Measurements from ENCODE around the gene PRKCZ.
A peak's percentile ranks its signal among the peaks of the same experiment; 100 is the strongest.

PRKCZ gene

DNA sequence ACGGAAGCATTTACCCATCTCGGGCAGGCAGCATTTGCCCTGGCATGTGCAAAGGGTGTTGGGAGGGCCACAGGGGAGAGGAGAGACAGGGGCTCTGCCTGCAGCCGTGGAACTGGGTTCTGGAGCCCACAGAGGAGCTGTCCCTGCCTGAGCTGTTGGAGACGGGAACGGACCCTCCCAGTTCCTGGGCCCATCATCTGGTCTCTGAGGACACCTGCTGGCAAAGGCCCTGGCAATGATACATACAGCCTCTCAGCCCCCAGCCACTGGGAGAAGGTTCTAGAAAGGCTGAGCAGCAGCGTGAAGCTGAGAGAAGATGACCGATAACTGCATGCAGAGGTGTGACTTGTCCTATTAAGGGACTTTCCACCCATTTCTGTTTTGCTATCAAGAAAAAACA lies 113.0 kb downstream of the PRKCZ start:
- no peak for DNase-seq

DNA sequence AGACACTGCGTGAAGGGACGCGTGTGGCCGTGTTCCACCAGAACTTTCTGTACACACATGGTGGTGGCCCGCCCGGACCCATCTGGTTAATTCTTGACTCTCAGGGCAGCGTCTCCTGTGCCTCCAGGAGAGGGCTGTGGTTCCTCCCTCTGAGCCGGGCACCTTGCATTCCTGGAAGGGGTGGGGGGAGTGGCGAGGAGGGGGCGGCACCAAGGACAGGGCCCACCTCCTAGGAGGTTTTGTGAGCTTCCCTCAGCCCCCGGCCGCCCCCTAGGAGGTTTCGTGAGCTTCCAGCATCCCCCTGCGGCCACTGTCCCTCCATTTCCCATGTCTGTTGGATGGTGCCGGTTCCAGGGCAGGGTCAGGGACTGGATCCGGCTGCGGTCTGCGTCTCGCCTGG lies 115.4 kb downstream of the PRKCZ start:
- DNase-seq: no peak

DNA sequence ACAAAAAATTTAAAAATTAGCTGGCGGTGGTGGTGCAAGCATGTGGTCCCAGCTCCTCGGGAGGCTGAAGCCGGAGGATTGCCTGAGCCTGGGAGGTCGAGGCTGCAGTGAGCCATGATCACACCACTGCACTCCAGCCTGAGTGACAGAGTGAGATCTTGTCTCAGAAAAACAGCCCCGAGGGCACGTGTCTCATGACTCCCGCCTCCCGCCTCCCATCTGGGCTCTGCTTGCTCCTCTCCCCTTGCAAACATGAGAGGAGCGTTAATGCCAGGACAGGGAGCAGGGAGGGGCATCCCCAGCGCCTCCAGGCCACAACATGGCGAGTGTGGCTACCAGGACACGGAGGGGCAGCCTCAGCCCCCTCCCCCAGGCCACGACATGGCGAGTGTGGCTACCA lies 116.0 kb downstream of the PRKCZ start:
- no peak for DNase-seq

DNA sequence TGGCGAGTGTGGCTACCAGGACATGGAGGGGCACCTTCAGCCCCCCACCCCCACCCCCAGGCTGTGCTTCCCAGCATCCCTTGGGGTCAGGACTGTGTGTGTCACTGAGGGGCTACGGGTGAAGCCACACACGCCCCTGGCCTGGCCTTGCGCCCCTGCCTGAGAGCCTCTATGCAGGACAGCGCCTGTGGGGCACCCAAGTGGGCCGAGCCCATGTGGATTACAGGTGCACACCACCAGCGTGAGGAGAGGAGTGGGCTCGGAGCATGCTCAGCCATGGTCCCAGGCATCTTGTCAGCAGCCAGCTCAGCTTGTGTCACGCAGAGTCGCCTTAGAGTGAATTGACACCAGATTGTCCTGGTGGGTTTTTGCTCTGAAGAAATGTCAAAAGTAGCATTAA lies 116.5 kb downstream of the PRKCZ start:
- no peak for DNase-seq

DNA sequence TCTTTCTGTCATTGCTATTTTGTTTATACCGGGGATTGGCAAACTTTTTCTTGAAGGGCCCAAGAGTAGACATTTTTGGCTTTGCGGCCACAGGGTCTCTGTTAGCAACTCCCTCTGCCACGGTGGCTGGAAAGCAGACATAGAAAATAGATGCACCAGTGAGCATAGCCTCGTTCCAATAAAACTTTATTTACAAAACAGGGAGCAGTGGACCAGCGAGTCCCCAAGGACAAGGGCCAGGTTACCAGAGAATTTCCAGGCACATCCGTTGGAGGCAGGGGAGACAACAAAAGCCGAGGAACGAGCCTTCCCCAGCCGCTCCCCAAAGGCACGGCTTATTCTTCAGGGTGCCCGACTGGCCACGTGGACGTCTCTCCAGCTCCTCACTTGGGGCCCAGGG lies 117.9 kb downstream of the PRKCZ start:
- no peak for DNase-seq

DNA sequence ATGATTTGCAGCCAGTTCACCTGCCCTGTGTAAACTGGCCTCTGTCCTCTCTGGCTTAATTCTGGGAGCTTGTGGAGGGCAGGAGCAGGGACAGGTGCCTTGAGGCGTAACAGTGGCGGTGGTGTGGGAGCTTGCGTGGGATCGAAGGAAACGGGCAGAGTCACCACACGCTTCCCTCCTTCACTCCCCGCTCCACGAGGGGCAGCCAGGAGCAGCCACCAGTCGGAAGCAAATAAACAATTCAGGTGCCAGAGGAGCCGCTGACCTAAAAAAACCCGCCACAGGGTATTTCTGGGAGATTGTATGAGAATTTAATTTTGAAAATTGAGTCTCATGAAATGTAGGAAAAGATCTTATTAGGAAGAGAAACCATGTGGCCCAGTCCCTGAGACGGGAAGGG lies 118.3 kb downstream of the PRKCZ start:
- DNase-seq: no peak

DNA sequence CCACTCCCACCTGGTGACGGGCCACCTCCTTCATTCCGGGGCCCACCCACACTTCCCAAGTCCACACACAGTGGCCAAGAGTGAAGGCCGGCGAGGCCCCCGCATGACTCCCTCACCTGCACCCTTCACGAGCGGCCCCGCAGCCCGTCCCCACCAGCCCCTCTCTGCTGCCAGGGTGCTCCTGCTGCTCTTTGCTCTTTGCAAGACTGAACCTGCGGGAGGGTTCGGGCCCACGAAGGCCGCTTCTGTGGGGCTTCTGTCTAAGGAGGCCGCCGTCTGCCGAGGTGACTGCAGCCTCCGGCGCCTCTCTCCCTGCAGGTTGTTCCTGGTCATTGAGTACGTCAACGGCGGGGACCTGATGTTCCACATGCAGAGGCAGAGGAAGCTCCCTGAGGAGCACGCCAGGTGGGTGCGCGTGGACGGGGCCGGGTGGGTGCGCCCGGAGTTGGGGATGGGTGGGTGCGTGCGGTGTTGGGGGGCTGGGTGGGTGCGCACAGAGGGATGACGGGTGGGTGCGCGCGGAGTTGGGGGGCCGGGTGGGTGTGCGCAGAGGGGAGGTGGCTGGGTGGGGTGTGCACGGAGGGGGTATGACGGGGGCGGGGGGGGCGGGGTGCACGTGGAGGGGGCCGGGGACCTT lies 119.1 kb downstream of the PRKCZ start:
- no peak for DNase-seq

DNA sequence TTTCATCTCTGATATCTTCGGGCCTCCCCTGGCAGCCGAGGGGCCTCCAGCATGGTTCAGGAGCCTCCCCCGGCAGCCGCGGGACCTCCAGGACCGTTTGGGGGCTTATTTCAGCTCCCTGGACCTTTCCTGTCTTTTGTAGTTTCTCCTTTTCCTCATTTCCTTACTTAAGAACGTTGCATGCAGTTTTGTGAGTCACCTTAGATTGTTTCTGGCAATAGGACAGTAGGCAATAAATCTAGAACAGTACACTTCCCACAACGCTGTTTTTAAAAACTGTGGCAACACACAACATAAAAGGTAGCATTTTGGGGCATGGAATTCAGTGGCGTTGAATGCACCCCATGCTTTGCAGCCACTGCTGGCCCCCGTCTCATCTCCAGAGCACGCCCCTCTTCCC lies 120.0 kb downstream of the PRKCZ start:
- DNase-seq: no peak

DNA sequence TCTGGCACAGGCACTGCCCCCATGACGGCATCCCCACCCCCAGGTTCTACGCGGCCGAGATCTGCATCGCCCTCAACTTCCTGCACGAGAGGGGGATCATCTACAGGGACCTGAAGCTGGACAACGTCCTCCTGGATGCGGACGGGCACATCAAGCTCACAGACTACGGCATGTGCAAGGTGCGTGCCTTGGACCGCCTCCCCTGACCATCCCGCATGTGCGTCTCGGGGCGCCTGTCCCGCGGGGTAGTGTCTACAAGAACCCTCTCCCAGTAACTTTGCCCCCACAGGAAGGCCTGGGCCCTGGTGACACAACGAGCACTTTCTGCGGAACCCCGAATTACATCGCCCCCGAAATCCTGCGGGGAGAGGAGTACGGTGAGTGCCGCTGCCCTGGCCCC lies 121.8 kb downstream of the PRKCZ start:
- no peak for DNase-seq

DNA sequence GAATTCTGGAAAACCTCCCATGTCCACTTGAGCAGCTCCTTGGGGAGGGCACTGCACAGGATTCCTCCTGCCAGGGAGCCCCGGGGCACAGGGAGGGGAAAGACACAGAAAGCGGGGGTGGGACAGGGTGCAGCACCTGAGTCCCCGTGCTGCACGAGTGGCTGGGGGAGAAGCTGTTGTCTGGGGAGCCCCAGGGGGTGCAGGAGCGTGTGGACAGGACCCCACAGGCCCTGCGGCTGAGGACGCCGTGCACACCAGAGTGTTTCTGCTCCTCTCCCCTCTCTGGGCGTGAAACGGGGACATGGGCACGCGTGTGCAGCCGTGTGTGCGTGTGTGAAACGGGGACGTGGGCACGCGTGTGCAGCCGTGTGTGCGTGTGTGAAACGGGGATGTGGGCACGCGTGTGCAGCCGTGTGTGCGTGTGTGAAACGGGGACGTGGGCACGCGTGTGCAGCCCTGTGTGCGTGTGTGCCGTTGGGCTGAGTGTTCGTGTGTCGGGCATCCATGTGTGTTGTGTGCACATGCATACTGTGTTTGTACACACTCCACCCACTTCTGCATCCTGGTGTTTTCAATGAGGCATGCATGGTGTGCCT lies 122.4 kb downstream of the PRKCZ start:
- DNase-seq: no peak

DNA sequence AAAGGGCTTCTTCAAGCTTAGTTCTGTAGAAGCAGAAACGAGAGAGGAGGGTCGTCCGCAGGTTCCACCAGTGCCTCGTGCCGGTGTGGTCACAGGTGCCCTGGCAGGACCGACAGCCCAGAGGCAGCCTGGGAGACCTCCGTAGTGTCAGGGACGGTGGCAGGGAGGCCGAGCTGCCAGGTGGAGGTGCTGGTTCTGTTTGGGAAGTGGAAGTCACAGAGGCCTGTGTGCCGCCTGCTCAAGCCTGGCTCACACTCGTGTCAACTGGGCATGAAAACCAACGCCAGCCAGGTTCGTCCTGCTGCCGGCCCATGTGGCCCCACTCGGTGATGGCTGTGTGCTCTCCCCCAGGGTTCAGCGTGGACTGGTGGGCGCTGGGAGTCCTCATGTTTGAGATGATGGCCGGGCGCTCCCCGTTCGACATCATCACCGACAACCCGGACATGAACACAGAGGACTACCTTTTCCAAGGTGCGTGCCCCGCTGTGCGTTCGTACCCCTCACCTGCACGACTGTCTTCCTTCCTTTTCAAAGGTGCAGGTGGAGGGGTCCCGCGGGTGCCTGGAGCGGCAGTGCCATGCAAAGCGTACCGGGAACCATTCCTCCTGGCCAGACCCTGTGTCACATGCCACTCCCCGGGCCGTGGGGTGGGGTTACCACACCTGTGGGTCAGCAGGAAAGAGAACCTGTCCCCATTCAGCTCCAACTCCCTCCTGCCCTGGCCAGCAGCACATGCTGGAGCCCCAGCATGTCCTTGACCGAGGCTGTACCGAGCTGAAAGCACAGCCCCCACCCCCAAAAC lies 123.5 kb downstream of the PRKCZ start:
- no peak for DNase-seq

DNA sequence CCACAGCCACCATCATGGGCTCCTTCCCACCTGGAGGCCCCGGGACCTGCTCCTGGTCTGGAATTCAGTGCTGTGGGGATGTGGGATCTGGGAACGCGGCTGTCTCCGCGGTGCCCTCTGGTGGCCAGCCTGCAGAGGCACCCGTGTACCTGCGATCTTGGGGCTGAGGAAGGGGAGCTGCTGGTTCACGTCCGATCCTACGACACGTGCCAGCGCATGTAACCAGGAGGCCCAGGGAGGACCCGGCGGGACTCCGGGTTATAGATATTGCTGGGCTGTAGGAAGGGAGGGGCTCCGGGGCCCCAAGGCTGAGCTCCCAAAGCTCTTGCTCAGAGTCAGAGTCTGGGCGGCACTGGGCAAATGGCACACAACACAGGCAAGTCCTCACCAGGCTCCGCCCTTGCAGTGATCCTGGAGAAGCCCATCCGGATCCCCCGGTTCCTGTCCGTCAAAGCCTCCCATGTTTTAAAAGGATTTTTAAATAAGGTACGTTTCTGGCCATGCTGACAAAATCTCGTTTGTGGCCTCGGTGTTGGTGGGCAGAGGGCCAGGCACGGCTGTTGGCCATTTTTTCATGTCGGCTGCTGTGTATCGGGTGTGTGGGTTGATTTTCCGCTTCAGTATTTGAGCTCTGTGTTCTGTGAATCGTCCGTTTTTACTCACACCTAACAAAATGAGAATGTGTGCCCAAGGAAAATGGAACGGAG lies 124.3 kb downstream of the PRKCZ start:
- DNase-seq: peak; percentile 83

DNA sequence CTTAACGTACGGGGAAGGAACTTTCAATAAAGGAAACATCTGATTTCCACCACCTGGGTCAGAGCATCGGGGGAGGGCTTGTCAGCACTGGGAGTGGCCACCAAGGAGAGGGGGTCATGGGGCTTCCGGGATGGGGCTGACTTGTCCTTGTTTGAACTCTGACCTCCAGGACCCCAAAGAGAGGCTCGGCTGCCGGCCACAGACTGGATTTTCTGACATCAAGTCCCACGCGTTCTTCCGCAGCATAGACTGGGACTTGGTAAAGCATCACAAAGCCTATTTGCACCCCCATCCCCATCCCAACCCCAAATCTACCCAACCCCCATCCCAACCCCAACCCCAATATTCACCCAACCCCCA lies 124.8 kb downstream of the PRKCZ start:
- no peak for DNase-seq

DNA sequence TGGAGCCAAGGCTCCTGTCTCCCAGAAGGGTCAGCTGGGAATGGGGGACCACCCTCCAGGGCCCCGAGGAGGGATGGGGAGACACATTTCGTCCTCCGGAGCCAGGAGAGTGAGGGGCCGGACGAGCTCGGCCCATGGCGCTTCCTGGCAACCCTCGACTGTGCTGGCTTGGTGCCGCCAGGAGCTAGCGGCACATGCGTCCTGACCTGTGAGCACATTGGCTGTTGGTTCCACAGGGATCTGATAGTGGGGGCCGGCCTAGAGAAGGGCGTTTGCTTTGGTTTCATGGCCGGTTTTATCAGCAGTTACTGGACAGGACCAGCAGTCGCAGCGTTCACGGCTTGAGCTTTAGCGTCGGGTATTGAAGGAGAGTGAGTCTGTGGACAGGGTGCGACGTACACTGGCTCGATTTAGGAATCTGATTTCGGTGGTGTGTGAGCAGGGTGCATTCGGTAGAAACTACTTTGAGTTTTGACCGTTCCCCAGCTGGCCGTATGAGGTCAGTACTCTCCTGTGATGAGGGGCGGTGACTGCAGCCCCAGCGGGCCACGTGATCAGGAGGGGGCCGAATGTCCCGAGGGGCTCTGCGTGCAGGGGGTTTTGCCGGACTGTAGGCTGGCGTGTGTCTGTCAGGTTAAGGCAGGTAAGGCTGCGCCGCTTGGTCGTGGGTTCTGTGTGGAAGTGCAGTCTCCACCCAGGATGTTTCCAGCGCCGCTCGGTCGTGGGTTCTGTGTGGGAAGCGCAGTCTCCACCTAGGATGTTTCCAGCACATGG lies 125.7 kb downstream of the PRKCZ start:
- no peak for DNase-seq

DNA sequence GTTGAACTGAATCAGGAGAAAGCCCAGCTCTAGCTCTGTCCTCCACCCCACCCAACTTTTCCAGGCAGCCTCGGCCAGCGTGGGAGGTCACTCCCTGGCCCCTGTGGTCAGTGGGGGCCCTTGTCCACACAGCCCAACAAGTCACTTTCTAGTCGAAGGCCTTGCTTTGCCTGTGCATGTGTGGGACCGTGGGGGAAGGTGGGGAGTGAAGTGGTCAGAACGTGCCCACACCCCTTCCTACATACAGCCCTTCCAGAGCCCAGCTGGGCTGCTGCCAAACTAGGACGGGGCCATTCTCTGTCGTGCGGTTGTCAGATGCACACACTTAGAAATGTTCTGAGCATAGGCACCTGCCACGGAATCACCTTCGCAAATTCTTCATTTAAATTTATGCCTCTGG lies 126.4 kb downstream of the PRKCZ start:
- DNase-seq: no peak

DNA sequence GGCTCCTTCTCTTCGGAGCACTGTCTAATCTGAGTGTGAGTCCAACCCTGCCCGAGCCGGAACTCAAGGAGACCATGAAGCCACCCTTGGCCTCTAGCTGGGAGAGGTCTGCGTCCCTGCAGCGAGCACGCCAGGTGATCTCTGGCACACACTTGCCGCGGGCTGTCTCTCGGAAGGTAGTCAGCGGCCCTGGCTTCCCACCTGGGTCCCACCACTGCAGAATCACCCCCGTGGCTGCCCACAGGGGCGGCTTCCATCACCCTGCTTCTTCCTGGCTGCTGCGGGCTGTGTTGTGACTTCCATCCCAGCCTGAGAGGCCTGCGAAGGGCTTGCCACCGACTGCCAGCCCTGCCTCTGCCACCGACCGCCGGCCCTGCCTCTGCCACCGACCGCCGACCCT lies 127.3 kb downstream of the PRKCZ start:
- DNase-seq: no peak

DNA sequence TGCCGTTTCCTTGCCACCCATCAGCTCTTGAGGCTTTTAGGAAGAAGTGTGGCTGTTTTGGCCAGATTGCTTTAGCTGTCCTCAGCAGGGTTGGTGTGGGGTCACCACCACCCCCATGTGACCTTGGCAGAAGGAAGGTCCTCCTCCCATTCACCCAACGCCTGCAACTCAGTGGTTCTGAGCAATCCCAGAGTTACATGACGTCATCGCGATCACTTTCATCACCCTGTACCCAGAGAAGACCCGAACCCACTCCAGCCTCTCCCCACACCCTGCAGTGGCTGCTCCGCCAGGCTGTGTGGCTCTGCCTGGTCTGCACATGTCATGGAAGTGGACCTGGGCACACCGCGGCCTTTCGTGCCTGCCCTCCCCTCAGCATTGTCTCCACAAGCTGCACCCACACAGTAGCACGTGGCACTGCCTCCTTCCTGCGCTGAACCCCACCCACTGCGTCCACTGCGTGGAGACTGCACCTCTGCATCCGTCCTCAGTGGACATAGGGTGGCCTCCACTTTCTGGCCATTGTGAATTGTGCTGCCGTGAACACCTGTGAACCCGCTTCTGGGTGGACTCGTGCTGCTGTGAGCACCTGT lies 127.8 kb downstream of the PRKCZ start:
- DNase-seq: no peak

DNA sequence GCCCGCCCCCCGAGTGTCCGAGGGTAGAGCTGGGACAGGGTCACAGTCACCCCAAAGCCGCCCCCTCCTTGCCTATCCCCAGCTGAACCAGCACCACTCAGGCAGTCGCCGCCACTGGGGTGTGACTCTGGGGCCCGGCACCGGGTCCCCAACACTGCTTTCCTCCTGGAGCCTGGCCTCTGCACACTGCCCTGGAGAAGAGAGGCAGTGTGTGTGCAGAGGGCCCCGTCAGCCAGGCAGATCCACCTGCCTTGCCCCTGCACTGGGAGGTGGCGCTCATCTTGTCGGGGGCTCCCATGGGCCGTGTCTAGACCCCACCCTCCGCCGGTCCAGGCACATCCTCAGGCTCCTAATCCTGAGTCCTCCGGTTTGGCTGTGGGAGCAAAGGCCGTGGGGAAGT lies 128.7 kb downstream of the PRKCZ start:
- DNase-seq: no peak

DNA sequence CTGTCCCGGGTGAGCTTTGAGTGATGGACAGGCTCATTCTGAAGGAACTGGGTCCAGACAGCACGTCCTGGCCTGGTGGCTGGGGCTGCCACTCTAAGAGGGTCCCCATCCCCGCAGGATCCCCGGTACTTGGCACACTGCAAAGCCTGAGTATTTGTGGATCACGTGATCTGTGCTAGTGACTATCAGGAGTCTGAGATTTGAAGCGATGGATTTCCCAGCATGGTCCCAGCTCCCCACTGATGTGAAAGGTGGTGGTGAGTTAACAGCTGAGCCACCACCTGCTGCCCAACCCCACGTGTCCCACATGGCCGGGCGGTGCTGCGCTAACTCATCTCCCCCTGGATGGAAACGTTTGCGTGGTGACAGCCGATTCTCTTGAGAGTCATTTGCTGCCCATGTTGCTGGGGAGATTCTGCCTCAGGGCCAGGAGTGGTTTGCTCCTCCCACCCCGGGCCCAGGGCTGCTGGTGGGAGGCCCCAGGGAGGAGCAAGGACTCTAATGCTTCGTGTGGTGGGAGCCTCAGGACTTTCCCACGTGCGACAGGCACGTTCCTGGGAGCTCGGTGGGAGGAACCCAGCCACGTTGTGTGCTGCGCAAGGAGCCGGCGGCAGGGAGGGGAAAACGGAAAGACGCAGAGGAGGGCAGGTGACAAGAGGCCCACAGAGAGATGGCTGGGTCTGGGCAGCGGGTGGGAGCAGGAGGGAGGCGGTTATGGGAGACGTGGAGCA lies 129.2 kb downstream of the PRKCZ start:
- no peak for DNase-seq

DNA sequence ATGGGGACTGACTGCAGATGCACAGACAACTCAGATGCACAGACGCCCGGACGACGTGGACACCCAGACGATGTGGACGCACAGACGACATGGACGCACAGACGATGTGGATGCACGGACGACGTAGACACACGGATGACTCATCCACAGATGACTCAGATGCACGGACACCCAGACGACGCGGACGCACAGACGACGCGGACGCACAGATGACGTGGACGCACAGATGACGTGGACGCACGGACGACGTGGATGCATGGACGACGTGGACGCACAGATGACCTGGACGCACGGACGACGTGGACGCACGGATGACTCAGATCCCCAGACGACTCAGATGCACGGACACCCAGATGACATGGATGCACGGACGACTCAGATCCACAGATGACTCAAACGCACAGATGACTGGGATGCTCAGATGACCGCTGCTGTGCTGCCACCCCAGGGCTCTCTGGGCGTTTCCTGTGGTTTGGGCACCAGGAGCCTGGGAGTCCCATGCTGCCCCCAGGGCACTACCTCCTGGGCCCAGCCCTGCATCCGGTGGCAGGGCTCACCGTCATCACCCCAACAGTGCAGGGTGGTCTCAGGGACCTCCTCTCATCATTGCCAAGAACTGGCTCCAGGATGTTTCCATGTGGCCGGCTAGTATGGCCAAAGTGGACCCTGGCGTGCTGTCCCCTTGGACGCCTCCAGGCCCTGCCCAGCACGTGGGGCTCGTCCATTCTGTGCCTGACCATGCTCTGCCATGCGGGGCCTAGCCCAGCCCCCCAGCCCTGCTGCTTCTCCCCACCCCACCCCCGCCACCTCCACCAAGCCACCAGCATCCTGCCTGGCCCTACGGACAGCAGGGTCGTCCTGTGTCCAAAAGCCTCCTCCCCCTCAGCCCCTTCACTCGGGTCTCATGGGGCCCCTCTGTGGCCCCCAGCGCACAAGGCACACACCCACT lies 130.4 kb downstream of the PRKCZ start:
- DNase-seq: no peak

DNA sequence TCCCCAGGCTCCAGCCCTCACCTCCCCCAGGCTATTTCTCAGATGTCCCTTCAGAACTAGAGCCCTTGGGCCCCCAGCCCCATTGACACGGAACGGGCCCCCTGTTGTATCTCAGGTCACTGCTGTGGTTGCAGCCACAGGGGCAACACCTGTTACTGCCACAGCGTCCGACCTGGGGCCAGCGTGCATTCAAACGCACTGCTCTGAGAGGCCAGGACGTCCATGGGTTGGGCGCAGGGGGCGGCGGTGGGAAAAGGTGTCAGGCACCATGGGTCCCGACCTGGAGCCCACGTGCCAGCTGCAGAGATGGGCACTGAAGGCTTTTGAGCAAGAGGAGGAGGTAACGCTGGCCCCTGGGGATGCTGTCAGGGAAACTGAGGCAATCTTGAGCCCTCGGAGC lies 131.1 kb downstream of the PRKCZ start:
- DNase-seq: no peak

Data from right forelimb (tissue), 1 donor.